ENCODE measurements around the gene PGAM5. TPM values are rescaled to one million over a fixed set of nuclear protein-coding genes. Genes with fewer than 3 reads are reported as not detected.

Gene PGAM5
- total RNA-seq, 1 experiment from 2014 or later: 112 TPM

GRCh38 chr12:132661972-132662371, 48.7 kb upstream of the PGAM5 start:
- no peak for TF ChIP-seq CTCF (conservative IDR thresholded peaks at IDR 0.05)

More at GRCh38 chr12:132661972-132662371, 48.7 kb upstream of the PGAM5 start:
- Mint-ChIP-seq H3K4me3 (no peak overlapping the region), H3K27me3 (ENCODE audit: low read depth) (no peaks in the 10 kb centered on the region), H3K9me3 (no peaks in the 10 kb centered on the region), H3K27ac (peak overlapping the region in 1 of 3 experiments; percentile 34; a peak in 1 of 7 replicates), H3K36me3 (ENCODE audit: insufficient read depth in 1 of 3, low read depth in 3 of 3) (peaks cover 68 to 97% (median 97%) of the 10 kb centered on the region in 3 experiments), H3K4me1 (no peaks in the 10 kb centered on the region)
- Histone ChIP-seq H2AK5ac (ENCODE audit: insufficient read length, low read length) (no peak overlapping the region), H3K27me3 (ENCODE audit: insufficient read depth, low read length) (no peaks in the 10 kb centered on the region), H3K79me2 (ENCODE audit: insufficient read depth, low read length) (no peaks in the 10 kb centered on the region), H3K23ac (ENCODE audit: insufficient read length, low read depth, low read length) (no peak overlapping the region), H2BK120ac (ENCODE audit: low read depth, low read length, poor library complexity, severe bottlenecking) (no peak overlapping the region), H3T11ph (ENCODE audit: low read length) (no peak overlapping the region), H3K9ac (ENCODE audit: extremely low read depth, insufficient read length, low read length) (no peak overlapping the region), H3K79me1 (ENCODE audit: insufficient read depth, low read depth, low read length, poor library complexity, severe bottlenecking) (no peaks in the 10 kb centered on the region), H4K20me1 (ENCODE audit: control insufficient read depth, insufficient read depth, insufficient read length) (no peaks in the 10 kb centered on the region), H4K91ac (ENCODE audit: insufficient read length, low read depth, low read length) (no peak overlapping the region), H3K9me3 (ENCODE audit: control insufficient read depth, low read depth, low read length) (no peaks in the 10 kb centered on the region), H3K27ac (ENCODE audit: insufficient read length, low read depth, low read length) (no peak overlapping the region), H4K8ac (replicated peaks; ENCODE audit: insufficient read length, low read depth, low read length) (no peak overlapping the region), H2BK20ac (ENCODE audit: low read depth, low read length, poor library complexity, severe bottlenecking) (no peak overlapping the region), H2AFZ (ENCODE audit: low read length) (no peak overlapping the region), H2BK12ac (ENCODE audit: insufficient read length, low read depth, low read length) (no peak overlapping the region), H4K5ac (ENCODE audit: insufficient read length, low read depth, low read length) (no peak overlapping the region), H3K14ac (ENCODE audit: insufficient read depth, low read length) (no peak overlapping the region; the same call in 1 of the 2 replicates), H3K23me2 (ENCODE audit: insufficient read length, low read depth, low read length, poor library complexity, severe bottlenecking) (no peaks in the 10 kb centered on the region), H3K56ac (ENCODE audit: insufficient read length, low read depth, low read length) (no peak overlapping the region), H3K4me1 (ENCODE audit: insufficient read depth, low read length) (no peaks in the 10 kb centered on the region), H3K4me2 (ENCODE audit: insufficient read depth, insufficient read length, low read length) (no peak overlapping the region), H3K18ac (ENCODE audit: insufficient read length, low read depth, low read length) (no peak overlapping the region), H2BK15ac (ENCODE audit: low read depth, low read length) (no peak overlapping the region), H2BK5ac (ENCODE audit: insufficient read length, low read length) (no peak overlapping the region), H3K4ac (ENCODE audit: low read depth, low read length) (no peak overlapping the region)
- no CpG with 5 or more reads among the region's 5 CpGs for WGBS (ENCODE audit: extremely low coverage, insufficient read length, low lambda C conversion rate)
- no peak for DNase-seq

Data from H9 (cell line).